RWPE2 (cell line): ENCODE results near the gene SELENOI.
"Not testable (repeated sequence)": the region's sequence is repeated elsewhere in the genome, so short reads cannot be mapped to it uniquely, and the experiment has no call there.

ENCODE experiments used
- ATAC-seq: fragments of 200-7000 bp; cut with Tn5 transposase; 3 replicates; pipeline ENCODE4 v1.9.1; 2021; ENCODE audit warnings: low read depth
- DNase-seq: peaks from one replicate; pipeline ENCODE4 v3.0.0-alpha.2; 2020; ENCODE audit warnings: low spot score
- H3K27ac ChIP-seq: fragments of 450-650 bp; 2 replicates; pipeline ENCODE4 v1.5.1; 2017; ENCODE audit warnings: mild to moderate bottlenecking; ENCODE audit not compliant: poor library complexity, severe bottlenecking
- H3K27me3 ChIP-seq: fragments of 250-450 bp; sonication (Bioruptor Pico); 2 replicates; pipeline ENCODE4 v1.5.1; 2021; ENCODE audit warnings: mild to moderate bottlenecking, moderate library complexity; ENCODE audit not compliant: insufficient read depth, poor library complexity, severe bottlenecking
- H3K36me3 ChIP-seq: fragments of 250-450 bp; sonication (Bioruptor Pico); 2 replicates; pipeline ENCODE4 v1.5.1; 2020; ENCODE audit warnings: low read depth, mild to moderate bottlenecking, moderate library complexity
- H3K4me1 ChIP-seq: fragments of 250-450 bp; sonication (Bioruptor Pico); 2 replicates; pipeline ENCODE4 v1.5.1; 2021; ENCODE audit warnings: mild to moderate bottlenecking, moderate library complexity; ENCODE audit not compliant: insufficient read depth, poor library complexity, severe bottlenecking
- H3K4me3 ChIP-seq: fragments of 250-450 bp; sonication (Bioruptor Pico); 2 replicates; pipeline ENCODE4 v1.5.1; 2021; ENCODE audit warnings: mild to moderate bottlenecking, moderate library complexity; ENCODE audit not compliant: severe bottlenecking
- H3K9me3 ChIP-seq: fragments of 250-450 bp; sonication (Bioruptor Pico); 2 replicates; pipeline ENCODE4 v1.5.1; 2021; ENCODE audit warnings: mild to moderate bottlenecking, moderate library complexity; ENCODE audit not compliant: severe bottlenecking
- TF ChIP-seq, protein P1 (sequence below): fragments of 450-650 bp; IDR thresholded peaks from one replicate; pipeline ENCODE4 v1.5.1; 2017; ENCODE audit warnings: mild to moderate bottlenecking, moderate library complexity; ENCODE audit not compliant: poor library complexity, severe bottlenecking

SELENOI gene

DNA sequence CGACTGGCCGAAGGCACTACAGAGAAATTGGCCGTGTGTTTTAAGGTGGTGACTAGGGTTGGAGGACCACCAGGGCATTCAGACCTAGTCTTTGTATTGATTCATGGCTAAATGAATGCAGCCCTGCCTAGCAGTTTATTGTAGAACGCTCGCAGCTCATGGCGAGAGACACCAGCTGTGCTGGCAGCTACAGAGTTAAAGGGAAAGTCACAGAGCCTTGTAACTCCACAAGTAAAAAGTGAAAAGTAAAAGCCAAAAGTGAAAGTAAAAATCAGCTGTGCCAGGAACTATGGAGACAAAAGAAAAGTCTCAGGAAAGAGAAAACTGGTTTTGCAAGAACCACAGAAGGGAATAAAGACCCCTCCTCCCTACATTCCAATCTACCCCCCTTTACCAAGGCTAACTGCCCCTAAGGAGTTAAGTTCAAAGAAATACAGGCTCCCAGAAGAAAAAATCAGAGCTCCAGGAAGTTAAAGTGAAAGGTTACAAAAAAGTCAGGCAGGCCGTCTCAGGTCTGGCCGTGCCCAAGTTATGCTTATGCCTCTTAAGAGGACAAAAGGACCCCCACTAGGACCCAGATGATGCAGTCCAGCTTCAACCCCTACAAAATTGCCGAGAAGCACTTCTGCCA is 46.4 kb upstream of the SELENOI start:
- Histone ChIP-seq H3K36me3 (no peaks in the 10 kb centered on the region), H3K4me3 (peak overlapping the region; percentile 18)
- DNase-seq: no peak

DNA sequence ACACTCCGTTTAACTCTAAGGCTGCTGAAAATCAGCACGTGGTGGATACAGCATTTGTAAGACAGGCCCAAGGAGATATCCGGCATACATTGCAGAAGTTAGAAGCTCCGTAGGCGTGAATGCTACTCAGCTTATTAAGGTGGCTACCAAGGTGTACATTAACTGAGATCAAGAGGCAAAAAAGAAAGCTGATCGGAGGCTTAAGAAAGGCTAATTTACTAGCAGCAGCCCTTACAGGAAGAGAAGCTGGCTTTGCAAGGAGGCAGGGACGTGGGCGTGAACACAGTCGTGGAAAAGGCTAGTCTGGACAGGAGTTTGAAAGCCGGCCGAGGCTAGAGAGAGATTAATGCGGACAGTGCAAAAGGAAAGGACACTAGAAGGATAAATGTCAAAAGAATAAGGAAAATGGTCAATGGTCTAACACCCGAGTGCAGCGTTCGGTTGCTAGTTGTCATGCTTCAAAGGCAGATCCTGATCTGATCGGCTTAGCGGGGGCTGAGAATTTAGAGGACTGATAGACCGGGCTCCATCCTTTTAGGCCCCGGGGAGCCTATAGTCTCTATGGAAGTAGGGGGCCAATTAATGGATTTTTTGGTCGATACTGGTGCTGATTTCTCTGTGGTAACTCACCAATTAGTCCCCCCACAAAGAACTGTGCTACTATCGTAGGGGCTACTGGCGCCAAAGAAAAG is 45.6 kb upstream of the SELENOI start:
- TF ChIP-seq, protein P1, sequence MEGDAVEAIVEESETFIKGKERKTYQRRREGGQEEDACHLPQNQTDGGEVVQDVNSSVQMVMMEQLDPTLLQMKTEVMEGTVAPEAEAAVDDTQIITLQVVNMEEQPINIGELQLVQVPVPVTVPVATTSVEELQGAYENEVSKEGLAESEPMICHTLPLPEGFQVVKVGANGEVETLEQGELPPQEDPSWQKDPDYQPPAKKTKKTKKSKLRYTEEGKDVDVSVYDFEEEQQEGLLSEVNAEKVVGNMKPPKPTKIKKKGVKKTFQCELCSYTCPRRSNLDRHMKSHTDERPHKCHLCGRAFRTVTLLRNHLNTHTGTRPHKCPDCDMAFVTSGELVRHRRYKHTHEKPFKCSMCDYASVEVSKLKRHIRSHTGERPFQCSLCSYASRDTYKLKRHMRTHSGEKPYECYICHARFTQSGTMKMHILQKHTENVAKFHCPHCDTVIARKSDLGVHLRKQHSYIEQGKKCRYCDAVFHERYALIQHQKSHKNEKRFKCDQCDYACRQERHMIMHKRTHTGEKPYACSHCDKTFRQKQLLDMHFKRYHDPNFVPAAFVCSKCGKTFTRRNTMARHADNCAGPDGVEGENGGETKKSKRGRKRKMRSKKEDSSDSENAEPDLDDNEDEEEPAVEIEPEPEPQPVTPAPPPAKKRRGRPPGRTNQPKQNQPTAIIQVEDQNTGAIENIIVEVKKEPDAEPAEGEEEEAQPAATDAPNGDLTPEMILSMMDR: no peak
- no peaks in the 10 kb centered on the region for H3K9me3 ChIP-seq
- ATAC-seq (peak; percentile 61), DNase-seq (no peak)
- H3K27me3 ChIP-seq: no peaks in the 10 kb centered on the region
- H3K4me3 ChIP-seq: peak overlapping the region; percentile 18
- peak overlapping the region; percentile 86 for H3K27ac ChIP-seq
- peaks cover 36% of the 10 kb centered on the region for H3K4me1 ChIP-seq
- no peaks in the 10 kb centered on the region for H3K36me3 ChIP-seq

More for the DNA sequence above, 46.4 kb upstream of the SELENOI start:
- ATAC-seq: peak; percentile 56
- no peaks in the 10 kb centered on the region for H3K27me3 ChIP-seq
- TF ChIP-seq, protein P1: no peak
- peaks cover 29% of the 10 kb centered on the region for H3K4me1 ChIP-seq
- peak overlapping the region; percentile 86 for H3K27ac ChIP-seq
- no peaks in the 10 kb centered on the region for H3K9me3 ChIP-seq

DNA sequence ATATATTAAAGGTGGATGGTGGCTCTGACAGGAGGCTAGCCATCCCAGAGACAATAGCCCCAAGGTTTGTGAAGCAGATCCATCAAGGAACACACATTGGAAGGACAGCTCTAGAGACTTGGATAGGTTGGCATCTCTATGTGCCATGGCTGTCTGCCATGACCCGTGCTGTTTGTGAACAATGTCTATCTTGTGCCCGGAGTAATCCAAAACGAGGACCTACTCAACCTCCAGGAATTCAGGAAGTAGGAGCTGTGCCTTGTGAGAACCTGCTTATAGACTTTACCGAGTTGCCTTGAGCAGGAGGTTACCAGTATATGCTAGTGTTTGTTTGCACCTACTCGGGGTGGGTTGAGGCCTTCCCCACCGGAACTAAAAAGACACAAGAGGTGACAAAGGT is 43.1 kb upstream of the SELENOI start:
- peaks cover 38% of the 10 kb centered on the region for H3K4me1 ChIP-seq
- H3K4me3 ChIP-seq: no peak overlapping the region
- no peaks in the 10 kb centered on the region for H3K27me3 ChIP-seq
- DNase-seq (no peak), ATAC-seq (peak; percentile 29; the same call in 2 of the 3 replicates)
- H3K9me3 ChIP-seq: no peaks in the 10 kb centered on the region
- no peaks in the 10 kb centered on the region for H3K36me3 ChIP-seq
- TF ChIP-seq, protein P1: no peak
- H3K27ac ChIP-seq: no peak overlapping the region

DNA sequence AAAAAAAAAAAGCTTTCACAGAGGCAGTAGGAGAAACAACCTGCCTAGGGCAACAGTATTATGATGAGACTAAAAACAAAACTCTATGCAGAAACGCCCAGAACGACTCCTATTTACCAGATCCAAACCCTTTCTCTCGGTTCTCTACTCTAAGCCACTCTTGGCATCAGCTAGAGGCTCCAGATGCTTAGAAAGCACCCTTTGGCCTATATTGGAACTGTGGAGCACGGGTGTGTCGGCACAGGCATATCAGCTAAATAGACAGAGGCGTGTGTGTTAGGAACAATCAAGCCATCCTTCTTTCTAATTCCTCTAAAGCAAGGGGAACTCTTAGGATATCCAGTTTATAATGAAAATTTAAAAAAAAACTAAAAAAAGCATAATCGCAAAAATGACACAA is 40.8 kb upstream of the SELENOI start:
- not testable (repeated sequence) for H3K36me3 ChIP-seq, DNase-seq, H3K9me3 ChIP-seq, ATAC-seq, H3K4me3 ChIP-seq, H3K27me3 ChIP-seq
- Histone ChIP-seq H3K27ac (peak overlapping the region; percentile 9), H3K4me1 (peaks cover 27% of the 10 kb centered on the region)

DNA sequence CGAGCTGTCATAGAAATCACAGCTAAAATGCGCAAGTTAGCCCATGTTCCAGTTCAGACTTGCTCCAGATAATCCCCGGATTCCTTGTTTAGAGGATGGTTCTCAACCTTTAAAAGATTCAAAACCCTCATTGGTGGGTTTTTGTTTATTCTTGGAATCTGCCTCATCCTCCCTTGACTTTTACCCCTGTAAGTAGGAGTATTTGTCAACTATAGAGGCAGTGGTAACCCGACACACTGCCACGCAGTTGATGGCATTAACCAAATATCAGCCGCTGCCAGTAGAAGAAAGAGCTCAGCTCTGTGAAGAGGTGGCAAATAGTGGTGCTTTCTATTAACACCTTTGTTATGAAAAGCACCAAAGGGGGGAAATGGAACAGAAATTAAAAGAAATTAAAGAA is 40.4 kb upstream of the SELENOI start:
- peak; percentile 27; the same call in 2 of the 3 replicates for ATAC-seq
- no peak for DNase-seq
- no peak overlapping the region for H3K4me3 ChIP-seq
- H3K27ac ChIP-seq: peak overlapping the region; percentile 9
- peaks cover 24% of the 10 kb centered on the region for H3K4me1 ChIP-seq
- no peaks in the 10 kb centered on the region for H3K36me3 ChIP-seq
- H3K27me3 ChIP-seq: no peaks in the 10 kb centered on the region
- TF ChIP-seq, protein P1: no peak
- H3K9me3 ChIP-seq: no peaks in the 10 kb centered on the region
